HG03469 (cell line): ENCODE measurements around the gene FBXO21.
"Not testable (repeated sequence)": the region's sequence is repeated elsewhere in the genome, so short reads cannot be mapped to it uniquely, and the experiment has no call there.

Experiments
- ATAC-seq: cut with Tn5 transposase; IDR thresholded peaks from one replicate; pipeline ENCODE4 v1.9.1; 2021; ENCODE audit warnings: mild to moderate bottlenecking, moderate library complexity, moderate number of reproducible peaks; ENCODE audit not compliant: unreplicated experiment

FBXO21 gene

DNA sequence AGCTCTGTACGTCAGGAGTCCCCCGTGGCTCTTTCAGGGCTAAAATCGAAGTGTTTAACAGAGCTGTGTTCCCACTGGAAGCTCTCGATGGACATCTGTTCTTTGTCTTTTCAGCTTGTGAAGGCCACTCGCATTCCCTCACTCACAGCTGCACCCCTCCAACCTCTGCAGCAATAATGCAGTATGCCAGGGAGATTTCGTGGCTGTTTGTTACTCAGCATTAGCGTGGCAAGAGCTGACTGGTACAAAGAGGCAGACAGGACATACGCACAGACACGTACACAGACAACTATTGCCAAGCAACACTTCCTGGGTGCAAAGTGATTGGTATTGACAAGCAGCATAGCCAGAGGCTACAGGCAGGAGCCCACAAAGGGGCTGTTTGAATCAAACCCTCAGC lies 11.8 kb upstream of the FBXO21 start:
- no peak for ATAC-seq

DNA sequence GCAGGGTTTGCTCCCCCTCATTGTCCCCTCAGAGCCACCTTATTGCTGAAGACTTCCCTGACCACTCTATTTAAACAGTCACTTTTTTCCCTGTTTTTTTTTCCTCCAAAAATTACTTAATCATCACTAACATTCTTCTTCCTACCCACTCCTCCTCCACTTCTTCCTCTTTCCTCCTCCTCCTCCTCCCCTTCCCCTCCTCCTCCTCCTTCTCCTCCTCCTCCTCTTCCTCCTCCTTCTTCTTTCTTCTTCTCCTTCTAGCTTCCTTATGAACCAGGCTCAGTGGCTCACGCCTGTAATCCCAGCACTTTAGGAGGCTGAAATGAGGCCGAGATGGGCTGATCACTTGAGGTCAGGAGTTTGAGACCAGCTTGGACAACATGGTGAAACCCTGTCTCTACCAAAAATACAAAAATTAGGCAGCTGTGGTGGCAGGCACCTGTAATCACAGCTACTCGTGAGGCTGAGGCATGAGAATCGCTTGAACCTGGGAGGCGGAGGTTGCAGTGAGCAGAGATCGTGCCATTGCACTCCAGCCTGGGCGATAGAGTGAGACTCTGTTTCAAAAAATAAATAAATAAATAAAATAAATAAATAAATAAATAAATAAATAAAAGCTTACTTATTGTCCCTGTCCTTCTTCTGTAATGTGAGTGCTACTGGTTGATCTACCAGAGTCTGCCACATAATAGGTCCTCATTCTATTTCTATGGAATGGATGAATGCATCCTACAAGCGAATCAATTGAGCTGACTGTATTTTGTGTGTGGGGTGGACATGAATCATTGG lies 9.9 kb upstream of the FBXO21 start:
- not testable (repeated sequence) for ATAC-seq

DNA sequence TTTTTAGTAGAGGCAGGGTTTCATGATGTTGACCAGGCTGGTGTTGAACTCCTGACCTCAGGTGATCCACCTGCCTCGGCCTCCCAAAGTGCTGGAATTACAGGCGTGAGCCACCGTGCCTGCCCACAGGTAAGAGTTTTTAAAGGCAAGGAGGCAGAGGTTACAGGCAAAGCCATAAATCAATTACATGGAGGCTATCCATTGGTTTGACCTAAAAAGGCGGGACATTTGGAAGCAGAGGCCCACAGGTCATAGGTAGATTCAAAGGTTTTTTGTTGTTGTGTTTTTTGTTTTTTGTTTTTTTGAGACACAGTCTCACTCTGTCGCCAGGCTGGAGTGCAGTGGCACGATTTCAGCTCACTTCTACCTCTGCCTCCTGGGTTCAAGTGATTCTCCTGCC lies 6.1 kb upstream of the FBXO21 start:
- ATAC-seq, result not testable (repeated sequence)

DNA sequence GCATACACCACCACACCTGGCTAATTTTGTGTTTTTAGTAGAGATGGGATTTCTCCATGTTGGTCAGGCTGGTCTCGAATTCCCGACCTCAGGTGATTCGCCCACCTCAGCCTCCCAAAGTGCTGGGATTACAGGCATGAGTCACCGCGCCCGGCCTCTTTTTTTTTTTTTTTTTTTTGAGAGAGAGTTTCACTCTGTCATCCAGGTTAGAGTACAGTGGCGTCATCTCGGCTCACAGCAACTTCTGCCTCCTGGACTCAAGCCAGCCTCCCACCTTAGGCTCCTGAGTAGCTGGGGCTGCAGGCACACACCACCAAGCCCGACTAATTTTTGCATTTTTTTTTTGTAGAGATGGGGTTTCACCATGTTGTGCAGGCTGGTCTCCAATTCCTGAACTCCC lies 4.8 kb upstream of the FBXO21 start:
- ATAC-seq, result not testable (repeated sequence)

DNA sequence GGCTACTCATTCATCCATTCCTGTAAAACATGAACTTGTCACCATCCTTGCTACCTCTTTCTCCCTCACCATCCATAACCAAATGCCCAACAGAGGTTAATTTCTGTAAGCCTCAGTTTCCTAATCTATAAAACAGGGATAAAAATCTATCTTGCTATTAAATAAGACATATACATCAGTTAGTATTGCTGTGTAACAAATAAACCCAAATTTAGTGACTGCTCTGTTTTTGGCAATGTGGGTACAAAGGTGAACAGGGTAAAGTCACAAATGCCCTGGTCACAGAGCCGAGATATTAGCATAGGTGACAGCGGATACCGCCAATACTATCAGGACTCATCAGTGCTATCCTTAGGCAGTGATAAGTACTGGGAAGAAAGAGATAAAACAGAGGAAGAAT lies 3.6 kb upstream of the FBXO21 start:
- no peak for ATAC-seq

DNA sequence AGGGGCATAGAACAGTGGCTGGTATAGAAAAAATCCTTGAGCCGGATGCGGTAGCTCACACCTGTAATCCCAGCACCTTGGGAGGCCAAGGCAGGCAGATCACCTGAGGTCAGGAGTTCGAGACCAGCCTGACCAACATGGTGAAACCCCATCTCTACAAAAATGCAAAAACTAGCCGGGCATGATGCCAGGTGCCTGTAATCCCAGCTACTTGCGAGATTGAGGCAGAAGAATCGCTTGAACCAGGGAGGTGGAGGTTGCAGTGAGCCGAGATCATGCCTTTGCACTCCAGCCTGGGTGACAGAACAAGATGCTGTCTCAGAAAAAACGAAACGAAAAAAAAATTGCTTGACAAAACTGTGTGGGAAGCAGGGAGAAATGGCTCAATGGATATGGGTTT lies 2.3 kb upstream of the FBXO21 start:
- ATAC-seq, result not testable (repeated sequence)

DNA sequence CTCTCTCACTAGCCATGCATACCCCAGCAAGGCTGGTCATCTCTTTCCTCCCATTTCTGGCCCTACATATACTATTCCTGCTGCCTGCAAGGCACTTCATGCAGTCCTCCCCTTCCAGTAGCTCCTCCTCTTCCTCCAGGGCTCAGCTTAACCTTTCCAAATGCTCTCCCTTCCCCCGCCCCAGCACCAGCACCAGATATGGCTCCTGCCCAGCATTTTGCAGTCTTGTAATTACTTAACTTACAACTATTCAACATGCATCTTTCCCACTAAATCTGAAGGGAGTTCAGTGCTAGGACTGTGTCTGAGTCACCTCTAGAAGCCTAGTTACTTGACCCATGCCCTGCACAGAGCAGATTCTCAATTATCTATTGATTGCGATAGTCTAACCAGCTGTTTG lies 1.8 kb upstream of the FBXO21 start:
- ATAC-seq, result no peak

DNA sequence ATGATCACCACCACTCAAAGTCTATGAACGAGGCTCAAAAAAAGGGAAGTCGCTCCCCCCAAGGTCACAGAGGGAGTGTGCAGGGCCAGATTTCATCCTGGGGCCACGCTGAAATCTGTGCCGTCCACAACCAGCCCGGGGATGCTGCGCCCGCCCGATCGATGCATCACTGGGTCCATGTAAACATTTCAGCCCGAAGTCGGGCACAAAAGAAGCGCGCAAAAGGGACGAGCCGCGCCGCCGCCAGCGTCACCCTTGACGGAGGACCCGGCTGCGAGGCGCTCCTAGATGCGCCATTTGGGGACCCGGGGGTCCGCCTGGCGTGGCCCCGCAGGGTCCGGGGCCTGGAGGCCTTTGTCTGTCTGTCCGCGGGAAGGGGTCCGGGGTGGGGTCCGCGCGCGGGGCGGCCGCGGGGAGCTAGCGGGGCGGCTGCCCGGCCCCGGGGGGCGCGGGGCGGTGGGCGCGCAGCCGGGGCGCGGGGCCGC lies 503 bp downstream of the FBXO21 start:
- peak; percentile 31 for ATAC-seq

DNA sequence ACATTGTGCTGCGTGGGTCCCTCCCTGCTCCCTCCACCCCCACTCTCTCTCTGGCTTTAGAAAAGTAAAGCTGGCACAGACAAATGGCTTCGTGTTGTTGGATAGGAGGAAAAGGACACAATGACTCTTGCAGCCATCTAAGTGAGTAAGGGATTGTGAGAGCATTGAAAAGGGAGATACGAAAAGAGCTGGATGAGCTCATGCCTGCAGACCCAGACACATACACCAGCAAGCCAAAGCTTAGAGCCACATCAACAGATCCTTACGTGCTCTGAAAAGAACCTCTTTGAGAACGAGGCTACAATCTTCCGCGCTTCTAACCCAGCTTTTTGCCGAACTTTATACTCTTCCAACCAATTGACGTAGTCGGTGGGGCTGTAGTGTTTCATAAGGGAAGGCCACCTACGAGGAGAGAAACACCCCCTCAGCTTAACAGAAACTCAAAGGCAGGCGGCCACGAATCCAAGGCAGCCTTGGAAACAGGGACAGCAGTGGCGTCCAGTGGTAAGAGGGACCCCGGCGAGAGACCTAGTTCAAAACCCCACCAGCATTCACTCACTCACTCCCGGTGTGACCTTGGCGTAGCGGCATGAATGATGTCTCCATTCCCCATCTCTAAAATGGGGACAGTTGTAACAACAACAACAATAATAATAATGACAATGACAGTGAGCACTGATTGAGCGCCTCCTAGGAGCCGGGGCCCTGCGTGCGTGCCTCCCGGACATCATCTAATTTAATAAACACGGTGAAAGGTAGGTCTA lies 1.1 kb downstream of the FBXO21 start:
- no peak for ATAC-seq

DNA sequence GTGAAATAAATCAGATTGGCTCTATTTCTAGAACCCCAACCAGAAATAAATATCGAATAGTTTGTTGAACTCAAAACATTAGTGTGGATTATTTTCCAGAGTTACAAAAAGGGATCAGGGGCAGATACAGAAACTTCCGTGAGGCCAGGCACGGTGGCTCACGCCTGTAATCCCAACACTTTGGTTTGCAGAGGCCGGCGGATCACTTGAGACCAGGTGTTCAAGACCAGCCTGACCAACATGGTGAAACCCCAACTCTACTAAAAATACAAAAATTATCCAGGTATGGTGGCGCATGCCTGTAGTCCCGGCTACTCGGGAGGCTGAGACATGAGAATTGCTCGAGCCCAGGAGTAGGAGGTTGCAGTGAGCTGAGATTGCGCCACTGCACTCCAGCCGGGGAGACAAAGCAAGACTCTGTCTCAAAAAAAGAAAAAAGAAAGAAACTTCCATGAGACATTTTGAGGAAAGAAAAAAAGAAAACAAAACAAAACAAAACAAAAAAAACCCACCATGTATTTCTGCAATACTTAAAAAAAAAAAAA lies 2.1 kb downstream of the FBXO21 start:
- ATAC-seq, result no peak

DNA sequence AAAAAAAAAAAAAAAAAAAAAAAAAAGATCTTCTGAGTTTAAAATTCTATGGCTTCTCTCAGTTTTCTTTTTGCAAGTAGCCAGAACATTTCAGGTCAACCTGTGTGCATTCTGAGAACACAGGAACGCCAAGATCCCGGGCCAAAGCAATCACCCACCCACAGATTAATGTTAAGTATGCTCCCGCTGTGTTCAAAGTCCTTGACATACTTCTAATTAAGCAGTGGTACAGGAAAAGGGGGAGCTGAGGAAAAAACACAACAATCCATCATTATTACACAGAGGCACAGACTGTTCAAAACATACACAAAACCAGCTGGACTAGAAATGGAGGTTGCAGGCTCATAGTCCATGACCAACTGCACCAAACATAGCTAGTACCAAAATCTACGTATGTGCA lies 2.8 kb downstream of the FBXO21 start:
- no peak for ATAC-seq

DNA sequence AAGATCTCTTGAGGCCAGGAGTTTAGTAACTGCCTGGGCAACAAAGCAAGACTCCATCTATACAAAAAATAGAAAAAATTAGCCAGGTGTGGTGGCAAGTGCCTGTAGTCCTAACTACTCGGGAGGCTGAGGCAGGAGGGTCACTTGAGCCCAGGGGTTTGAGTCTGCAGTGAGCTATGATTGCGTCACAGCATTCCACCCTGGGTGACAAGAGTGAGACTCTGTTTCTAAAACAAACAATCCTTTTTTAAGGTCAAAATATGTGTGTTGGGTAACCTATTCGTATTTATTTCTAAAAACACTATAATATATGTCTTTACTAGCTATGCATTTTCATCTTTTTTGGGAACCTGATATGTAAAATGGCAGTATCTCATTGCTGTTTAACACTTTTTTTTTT lies 7.4 kb downstream of the FBXO21 start:
- ATAC-seq, result no peak

DNA sequence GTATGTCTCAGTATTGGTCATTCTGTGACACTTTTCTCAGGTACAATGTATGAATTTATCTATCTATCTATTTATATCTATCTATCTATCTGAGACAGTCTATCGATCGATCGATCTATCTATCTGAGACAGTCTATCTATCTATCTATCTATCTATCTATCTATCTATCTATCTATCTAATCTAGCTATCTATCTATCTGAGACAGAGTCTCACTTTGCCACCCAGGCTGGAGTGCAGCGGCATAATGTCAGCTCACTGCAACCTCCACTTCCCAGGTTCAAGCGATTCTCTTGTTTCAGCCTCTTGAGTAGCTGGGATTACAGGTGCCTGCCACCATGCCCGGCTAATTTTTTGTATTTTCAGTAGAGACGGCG lies 8.8 kb downstream of the FBXO21 start:
- ATAC-seq, result not testable (repeated sequence)

DNA sequence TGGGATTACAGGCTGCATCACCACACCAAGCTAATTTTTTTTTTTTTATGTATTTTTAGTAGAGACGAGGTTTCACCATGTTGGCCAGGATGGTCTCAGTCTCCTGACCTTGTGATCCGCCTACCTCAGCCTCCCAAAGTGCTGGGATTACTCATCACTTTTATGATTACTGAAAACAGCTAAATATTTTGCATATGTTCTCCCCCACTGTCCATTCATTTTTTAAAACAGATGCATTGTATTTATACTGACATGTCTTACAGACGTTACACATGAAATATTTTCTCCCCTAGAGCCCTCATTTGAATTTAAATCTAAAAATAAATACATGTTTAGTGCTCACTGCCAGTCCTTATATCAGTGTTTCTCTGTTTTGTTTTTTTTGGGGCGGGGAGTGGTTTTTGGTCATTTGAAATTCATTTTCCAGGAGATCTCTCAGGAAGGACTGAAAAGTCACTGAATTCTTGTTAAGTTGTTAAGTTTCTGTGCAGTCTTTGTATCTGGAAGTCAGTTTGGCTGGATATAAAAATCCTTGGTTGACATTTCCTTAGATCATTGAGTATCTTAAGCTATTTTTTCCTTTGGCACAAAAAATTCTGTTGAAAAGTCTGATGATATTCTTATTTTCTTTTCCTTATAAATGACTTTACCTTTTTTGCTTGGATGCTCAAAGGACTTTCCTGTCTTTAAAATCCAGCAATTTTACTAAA lies 9.4 kb downstream of the FBXO21 start:
- no peak for ATAC-seq

DNA sequence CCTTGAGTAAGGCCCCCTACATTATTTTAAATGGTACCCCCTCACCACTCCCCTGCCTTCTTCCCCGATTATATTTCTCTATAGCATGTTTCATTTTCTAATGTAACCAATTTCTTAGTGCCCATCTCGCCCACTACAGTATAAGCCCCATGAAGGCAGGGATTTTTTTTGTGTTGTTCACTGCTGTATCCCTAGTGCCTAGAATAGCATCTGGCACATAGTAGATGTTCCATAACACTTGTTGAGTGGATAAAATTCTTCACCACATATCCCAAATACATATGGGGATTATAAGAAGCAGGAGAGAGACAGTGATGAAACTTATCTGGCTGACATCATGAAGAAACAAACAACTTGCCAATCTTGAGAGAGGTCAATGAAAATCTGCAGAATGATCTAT lies 11.5 kb downstream of the FBXO21 start:
- ATAC-seq, result no peak

DNA sequence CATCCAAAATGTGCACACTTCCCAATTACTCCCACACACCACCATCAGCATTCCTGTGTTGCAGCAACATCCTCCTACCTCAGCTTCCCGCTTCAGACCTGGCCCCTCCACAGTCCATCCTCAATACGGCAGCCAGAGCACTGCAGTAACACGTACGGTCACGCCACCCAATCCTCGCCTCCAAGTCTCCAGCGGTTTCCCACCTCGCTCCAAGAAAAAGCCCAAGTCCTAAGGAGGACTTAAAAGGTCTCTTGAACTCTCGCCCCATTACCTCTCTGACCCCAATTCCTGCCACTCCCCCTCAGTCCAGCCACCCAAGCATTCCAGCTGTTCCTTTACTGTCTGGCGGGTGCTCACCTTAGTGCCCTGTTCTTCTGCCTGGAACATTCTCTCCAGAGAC lies 12.0 kb downstream of the FBXO21 start:
- no peak for ATAC-seq

DNA sequence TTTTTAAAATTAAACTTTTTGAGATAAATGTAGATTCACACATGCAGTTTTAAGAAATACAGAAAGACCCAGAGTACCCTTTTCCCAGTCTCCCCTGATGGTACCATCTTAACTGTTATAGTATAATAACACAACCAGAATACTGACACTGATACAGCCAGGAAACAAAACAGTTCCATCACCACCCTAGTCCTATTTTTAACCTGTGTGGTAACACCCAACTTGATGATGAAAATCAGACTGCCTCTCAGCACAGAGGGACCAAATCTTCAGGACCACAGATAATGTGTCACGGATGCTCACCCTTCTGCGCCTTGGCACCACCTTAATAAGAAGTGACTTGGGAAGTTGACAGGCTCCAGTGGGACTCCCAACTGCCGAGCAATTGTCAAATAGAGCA lies 18.1 kb downstream of the FBXO21 start:
- no peak for ATAC-seq

DNA sequence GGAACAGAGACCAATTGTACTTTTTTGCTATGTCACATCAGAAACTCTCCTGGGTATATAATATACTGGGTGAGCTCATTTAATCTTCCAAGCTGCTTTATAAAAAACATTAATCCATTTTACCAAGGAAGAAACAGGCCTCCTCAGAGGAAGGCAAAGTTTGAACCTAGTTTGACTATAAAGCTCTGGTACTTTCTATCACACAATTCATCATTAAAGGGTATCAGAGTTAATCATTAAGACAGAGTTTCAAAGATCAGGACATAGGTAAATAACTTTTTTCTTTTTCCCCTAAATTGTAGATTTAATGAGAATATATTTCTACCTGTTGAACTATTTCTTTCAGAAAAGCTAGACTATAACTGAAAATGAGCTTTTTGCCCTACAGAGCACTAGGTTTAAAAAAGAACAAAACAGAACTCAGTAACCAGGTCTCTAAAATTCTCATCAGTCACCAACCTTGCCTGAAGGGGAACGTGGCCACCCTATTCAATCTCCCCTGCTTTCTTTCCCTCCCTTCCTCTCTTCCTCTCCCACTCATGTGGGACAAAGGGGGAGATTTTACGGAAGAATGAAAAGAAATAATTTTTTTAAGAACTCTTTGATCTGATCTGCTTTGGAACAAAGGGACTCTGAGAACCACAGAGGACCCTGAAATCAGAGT lies 18.6 kb downstream of the FBXO21 start:
- ATAC-seq, result no peak

DNA sequence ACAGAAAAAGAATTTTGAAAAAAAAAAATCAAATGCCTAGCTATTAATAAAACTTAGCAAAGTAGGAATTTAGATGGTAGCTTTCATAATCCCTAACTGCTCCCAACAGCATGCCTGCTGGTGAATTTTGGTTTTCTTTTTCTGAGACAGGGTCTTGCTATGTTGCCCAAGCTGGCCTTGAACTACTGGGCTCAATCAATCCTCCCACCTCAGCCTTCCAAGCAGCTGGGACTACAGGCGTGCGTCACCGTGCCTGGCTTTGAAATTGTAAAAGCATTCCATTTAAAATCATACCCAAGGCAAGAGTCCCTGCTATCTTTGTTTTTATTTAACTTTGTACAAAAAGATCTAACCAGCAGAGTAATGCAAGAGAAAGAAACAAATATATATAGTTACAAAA lies 20.7 kb downstream of the FBXO21 start:
- ATAC-seq, result no peak

DNA sequence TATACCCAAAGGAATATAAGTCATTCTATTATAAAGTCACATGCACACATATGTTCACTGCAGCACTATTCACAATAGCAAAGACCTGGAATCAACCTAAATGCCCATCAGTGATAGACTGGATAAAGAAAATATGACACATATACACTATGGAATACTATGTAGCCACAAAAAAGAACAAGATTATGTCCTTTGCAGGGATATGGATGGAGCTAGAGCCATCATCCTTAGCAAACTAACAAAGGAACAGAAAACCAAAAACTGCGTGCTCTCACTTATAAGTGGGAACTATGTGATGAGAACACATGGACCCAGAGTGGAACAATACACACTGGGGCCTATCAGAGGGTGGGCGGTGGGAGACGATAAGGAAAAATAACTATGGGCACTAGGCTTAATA lies 21.3 kb downstream of the FBXO21 start:
- no peak for ATAC-seq

DNA sequence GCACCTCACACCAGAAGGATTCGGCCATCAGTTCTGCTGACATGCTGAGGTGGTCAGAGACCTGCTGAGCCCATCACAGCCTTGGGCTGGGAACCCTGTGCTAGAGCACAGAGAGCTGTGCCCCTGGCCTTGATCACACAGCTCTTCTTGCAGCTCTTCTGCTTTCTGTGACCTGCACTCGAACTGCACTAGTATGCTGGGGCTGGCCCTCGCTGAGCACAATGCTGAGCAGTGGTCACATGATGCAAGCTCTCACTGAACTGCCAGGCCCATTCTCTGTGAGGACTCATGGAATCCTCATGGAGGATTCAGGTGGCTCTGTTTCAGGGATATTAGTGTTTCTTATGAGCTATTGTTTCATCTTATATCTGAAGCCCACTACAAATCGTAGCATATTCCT lies 22.5 kb downstream of the FBXO21 start:
- no peak for ATAC-seq
